ENCODE results near the gene PNISR.
A peak's percentile ranks its signal among the peaks of the same experiment; 100 is the strongest.
"Not testable (repeated sequence)": the region's sequence is repeated elsewhere in the genome, so short reads cannot be mapped to it uniquely, and the experiment has no call there.

Gene PNISR

GRCh38 chr6:99424761-99425646 is at the start of gene PNISR:
Gene PNISR (minus strand): TSS chr6:99425308. CDS start chr6:99414659, 10,649 bp downstream.
- TF ChIP-seq, protein P1, sequence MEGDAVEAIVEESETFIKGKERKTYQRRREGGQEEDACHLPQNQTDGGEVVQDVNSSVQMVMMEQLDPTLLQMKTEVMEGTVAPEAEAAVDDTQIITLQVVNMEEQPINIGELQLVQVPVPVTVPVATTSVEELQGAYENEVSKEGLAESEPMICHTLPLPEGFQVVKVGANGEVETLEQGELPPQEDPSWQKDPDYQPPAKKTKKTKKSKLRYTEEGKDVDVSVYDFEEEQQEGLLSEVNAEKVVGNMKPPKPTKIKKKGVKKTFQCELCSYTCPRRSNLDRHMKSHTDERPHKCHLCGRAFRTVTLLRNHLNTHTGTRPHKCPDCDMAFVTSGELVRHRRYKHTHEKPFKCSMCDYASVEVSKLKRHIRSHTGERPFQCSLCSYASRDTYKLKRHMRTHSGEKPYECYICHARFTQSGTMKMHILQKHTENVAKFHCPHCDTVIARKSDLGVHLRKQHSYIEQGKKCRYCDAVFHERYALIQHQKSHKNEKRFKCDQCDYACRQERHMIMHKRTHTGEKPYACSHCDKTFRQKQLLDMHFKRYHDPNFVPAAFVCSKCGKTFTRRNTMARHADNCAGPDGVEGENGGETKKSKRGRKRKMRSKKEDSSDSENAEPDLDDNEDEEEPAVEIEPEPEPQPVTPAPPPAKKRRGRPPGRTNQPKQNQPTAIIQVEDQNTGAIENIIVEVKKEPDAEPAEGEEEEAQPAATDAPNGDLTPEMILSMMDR (IDR thresholded peaks at IDR 0.05; ENCODE audit: insufficient read depth, low read depth, low read length, missing control alignments) = no peak
- peak; percentile 99 for DNase-seq (ENCODE audit: low read depth)
- peak within 1 kb of the TSS; percentile 87 for H3K4me3 ChIP-seq (ENCODE audit: low read length)

- no peak for DNase-seq (ENCODE audit: low read depth)
- no peak overlapping the region for H3K4me3 ChIP-seq (ENCODE audit: low read length)
- TF ChIP-seq, protein P1 (IDR thresholded peaks at IDR 0.05; ENCODE audit: insufficient read depth, low read depth, low read length, missing control alignments) = no peak
Observed at GRCh38 chr6:99473730-99474129, 48.6 kb upstream of the PNISR start.

- DNase-seq (ENCODE audit: low read depth) = no peak
- TF ChIP-seq, protein P1 (IDR thresholded peaks at IDR 0.05; ENCODE audit: insufficient read depth, low read depth, low read length, missing control alignments) = no peak
- H3K4me3 ChIP-seq (ENCODE audit: low read length) = no peak overlapping the region
Observed at GRCh38 chr6:99471638-99472037, 46.5 kb upstream of the PNISR start.

DNA sequence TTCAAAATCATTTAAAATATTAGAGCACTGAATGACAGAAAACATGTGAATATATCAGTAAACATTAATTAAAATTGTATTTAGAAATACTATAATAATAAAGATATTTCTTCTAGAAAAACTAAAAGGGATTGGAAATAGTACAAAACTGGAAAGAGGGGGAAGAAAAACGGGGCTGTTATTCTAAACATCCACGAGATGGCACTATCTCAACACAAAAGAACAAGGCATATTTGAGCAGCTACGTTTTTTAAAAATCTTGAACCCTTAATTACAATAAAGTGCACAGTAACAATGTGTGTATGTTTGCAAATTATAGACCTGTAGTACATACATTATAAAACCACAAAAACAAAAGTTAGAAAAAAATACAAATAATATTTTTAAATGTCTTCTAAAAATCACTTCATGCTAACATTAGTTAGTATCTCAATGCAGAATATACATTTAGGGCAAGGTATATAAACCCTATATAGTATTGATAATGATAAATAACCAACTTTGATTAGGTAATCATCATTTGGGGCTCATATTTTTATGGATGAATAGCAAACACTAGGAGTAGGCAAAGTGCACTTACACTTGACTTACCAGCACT is 42.5 kb upstream of the PNISR start:
- H3K4me3 ChIP-seq (ENCODE audit: low read length) = no peak overlapping the region
- peak; percentile 25 for DNase-seq (ENCODE audit: low read depth)
- TF ChIP-seq, protein P1 (IDR thresholded peaks at IDR 0.05; ENCODE audit: insufficient read depth, low read depth, low read length, missing control alignments) = peak; percentile 68

GRCh38 chr6:99459133-99459532 is 34.0 kb upstream of the PNISR start:
- not testable (repeated sequence) for DNase-seq (ENCODE audit: low read depth); H3K4me3 ChIP-seq (ENCODE audit: low read length)

DNA sequence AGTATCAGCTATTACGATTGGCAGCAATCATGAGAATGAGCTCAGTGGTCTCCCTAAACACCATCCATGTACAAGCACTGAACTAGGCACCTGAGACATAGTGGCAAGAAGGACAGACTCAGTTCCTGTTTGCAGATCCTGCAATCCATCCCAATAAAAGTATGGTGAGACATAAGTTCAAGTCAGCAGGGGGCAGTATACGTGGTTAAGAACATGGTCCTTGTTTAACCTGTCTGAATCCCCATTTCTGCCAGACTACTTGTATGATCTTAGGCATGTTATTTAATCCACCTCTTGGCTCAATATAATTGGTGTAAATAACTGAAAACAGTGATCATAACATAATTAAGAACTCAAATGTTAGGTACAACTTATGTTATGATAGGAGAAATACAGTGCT is 33.2 kb upstream of the PNISR start:
- no peak overlapping the region for H3K4me3 ChIP-seq (ENCODE audit: low read length)
- DNase-seq (ENCODE audit: low read depth) = peak; percentile 54
- TF ChIP-seq, protein P1 (IDR thresholded peaks at IDR 0.05; ENCODE audit: insufficient read depth, low read depth, low read length, missing control alignments) = no peak

DNA sequence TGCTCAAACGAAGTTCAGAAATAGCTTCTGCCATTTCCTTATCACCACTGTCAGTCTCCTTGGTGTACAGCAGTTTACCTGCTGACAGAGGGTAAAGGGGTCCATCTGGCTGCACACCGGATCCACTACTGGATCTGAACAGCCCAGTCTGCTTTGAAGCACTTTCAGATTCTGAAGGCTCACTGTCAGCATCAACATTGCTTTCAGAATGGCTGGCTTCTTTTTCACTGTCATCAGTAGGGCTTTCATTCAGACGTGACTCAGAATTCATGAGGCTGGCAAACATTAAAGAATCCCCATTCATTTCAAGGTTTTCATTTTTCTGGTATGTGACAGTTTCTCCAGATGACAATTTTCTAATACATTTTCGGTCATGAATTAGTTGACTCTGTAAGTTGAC is 21.0 kb upstream of the PNISR start:
- TF ChIP-seq, protein P1 (IDR thresholded peaks at IDR 0.05; ENCODE audit: insufficient read depth, low read depth, low read length, missing control alignments) = no peak
- H3K4me3 ChIP-seq (ENCODE audit: low read length) = no peak overlapping the region
- no peak for DNase-seq (ENCODE audit: low read depth)

All from epithelial cell of esophagus (primary cell).